ENCODE measurements around the gene GABRA5.

DNA sequence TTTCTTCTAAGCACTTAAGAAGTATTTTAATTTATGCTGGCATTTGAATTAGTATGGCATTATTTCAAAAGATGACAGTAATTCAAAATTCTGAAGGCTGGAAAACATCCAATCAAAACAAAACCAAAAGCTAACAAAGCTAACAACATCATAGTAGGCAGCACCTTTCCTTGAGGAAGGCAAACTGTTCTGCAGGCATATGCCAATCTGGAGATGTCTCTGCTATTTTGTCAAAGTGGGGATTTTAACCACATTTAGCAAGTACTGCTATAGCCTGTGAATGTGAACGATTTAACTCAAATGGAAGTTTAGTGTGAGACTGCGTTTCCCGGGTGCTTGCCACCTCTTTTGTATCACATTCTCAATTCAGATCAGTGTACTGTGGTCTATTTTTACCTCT lies 16.7 kb upstream of the GABRA5 start:
- no peak for TF ChIP-seq HCFC1 (IDR thresholded peaks at IDR 0.05; ENCODE audit: low read length)
- no peak for TF ChIP-seq RAD21 (IDR thresholded peaks at IDR 0.05; ENCODE audit: insufficient read depth, low read depth, low read length)

All from GM12878 (cell line).